ENCODE results near the gene CLDN6.

Gene CLDN6

GRCh38 chr16:3049921-3050481 is 32.0 kb upstream of the CLDN6 start:
- TF ChIP-seq CTCF (IDR thresholded peaks at IDR 0.05; ENCODE audit: low read length, missing control alignments): no peak
- no peak overlapping the region for H3K4me3 ChIP-seq (replicated peaks; ENCODE audit: low read depth, low read length)
- no peak for DNase-seq (ENCODE audit: low read depth)

GRCh38 chr16:3047387-3047720 is 29.4 kb upstream of the CLDN6 start:
- no peak for TF ChIP-seq CTCF (IDR thresholded peaks at IDR 0.05; ENCODE audit: low read length, missing control alignments)
- H3K4me3 ChIP-seq (replicated peaks; ENCODE audit: low read depth, low read length): no peak overlapping the region
- no peak for DNase-seq (ENCODE audit: low read depth)

- H3K4me3 ChIP-seq (replicated peaks; ENCODE audit: low read depth, low read length): no peak overlapping the region
- DNase-seq (ENCODE audit: low read depth): no peak
- TF ChIP-seq CTCF (IDR thresholded peaks at IDR 0.05; ENCODE audit: low read length, missing control alignments): no peak
Observed at GRCh38 chr16:3046641-3047386, 28.8 kb upstream of the CLDN6 start.

- no peak for TF ChIP-seq CTCF (IDR thresholded peaks at IDR 0.05; ENCODE audit: low read length, missing control alignments)
- peak within 1 kb of the TSS; percentile 46 for H3K4me3 ChIP-seq (replicated peaks; ENCODE audit: low read depth, low read length)
- no peak for DNase-seq (ENCODE audit: low read depth)
Observed at GRCh38 chr16:3045758-3046640, 28.0 kb upstream of the CLDN6 start, which contains the start of gene MMP25. MMP25 (plus strand) TSS chr16:3046561; CDS start chr16:3046918, 357 bp downstream.

GRCh38 chr16:3044708-3045107 is 26.7 kb upstream of the CLDN6 start:
- no peak for TF ChIP-seq CTCF (IDR thresholded peaks at IDR 0.05; ENCODE audit: low read length, missing control alignments)
- H3K4me3 ChIP-seq (replicated peaks; ENCODE audit: low read depth, low read length): no peak overlapping the region
- DNase-seq (ENCODE audit: low read depth): no peak

GRCh38 chr16:3042376-3042775 is 24.4 kb upstream of the CLDN6 start:
- DNase-seq (ENCODE audit: low read depth): no peak
- TF ChIP-seq CTCF (IDR thresholded peaks at IDR 0.05; ENCODE audit: low read length, missing control alignments): no peak
- H3K4me3 ChIP-seq (replicated peaks; ENCODE audit: low read depth, low read length): no peak overlapping the region

All from fibroblast of pulmonary artery (primary cell).